OCI-LY7 (cell line): ENCODE data around the gene CYP26A1. TPM values are rescaled to one million over a fixed set of nuclear protein-coding genes. Genes with fewer than 3 reads are reported as not detected.

Source experiments
- BruUV-seq: library from RNA; stranded (reverse); fragments of 400-500 nt; replicated peaks from 2 replicates; lab custom pipeline; 2021; lab: Mats Ljungman, UMichigan
- CTCF ChIA-PET: fragments of 300-600 bp; sonication (Branson Sonifier 250); formaldehyde crosslinking; loops from one replicate; lab custom pipeline; 2022; ENCODE audit warnings: antibody characterized with exemption; ENCODE audit not compliant: unreplicated experiment; lab: Charles Lee
- POLR2A ChIA-PET: fragments of 300-600 bp; sonication (Branson Sonifier 250); formaldehyde crosslinking; loops from one replicate; lab custom pipeline; 2022; ENCODE audit warnings: antibody characterized with exemption; lab: Charles Lee
- DNase-seq: peaks from one replicate; pipeline ENCODE4 v3.0.0-alpha.2; 2015; ENCODE audit warnings: low spot score
- H2AFZ ChIP-seq: fragments of 200-600 bp; sonication (generic), shearing (Covaris generic); 2 replicates; pipeline ENCODE4 v1.6.1; 2014; ENCODE audit warnings: mild to moderate bottlenecking, antibody characterized with exemption, low read length, moderate library complexity
- H3K27ac ChIP-seq: fragments of 200-600 bp; sonication (generic); 2 replicates; pipeline ENCODE4 v1.5.1; 2014; ENCODE audit warnings: mixed run types, low read depth, mild to moderate bottlenecking, moderate library complexity, low read length, inconsistent platforms; ENCODE audit not compliant: poor library complexity, severe bottlenecking
- H3K36me3 ChIP-seq: fragments of 200-600 bp; sonication (generic); 2 replicates; pipeline ENCODE4 v1.6.1; 2014; ENCODE audit warnings: mild to moderate bottlenecking, antibody characterized with exemption, low read length, moderate library complexity, mixed read lengths; ENCODE audit not compliant: insufficient read depth
- H3K4me1 ChIP-seq: fragments of 200-600 bp; sonication (generic); 2 replicates; pipeline ENCODE4 v1.5.1; 2014; ENCODE audit warnings: mild to moderate bottlenecking, low read length; ENCODE audit not compliant: insufficient read depth, poor library complexity, severe bottlenecking
- H3K4me2 ChIP-seq: fragments of 200-600 bp; sonication (generic); 2 replicates; pipeline ENCODE4 v1.6.1; 2014; ENCODE audit warnings: mild to moderate bottlenecking, low read length
- H3K4me3 ChIP-seq: fragments of 200-600 bp; sonication (generic); 2 replicates; pipeline ENCODE4 v1.5.1; 2014; ENCODE audit warnings: mild to moderate bottlenecking, low read depth, low read length; ENCODE audit not compliant: poor library complexity, severe bottlenecking
- H3K79me2 ChIP-seq: fragments of 200-600 bp; sonication (generic); 2 replicates; pipeline ENCODE4 v1.6.1; 2016; ENCODE audit warnings: low read depth, mild to moderate bottlenecking, low read length, moderate library complexity, mixed read lengths; ENCODE audit not compliant: insufficient read depth
- H3K9me2 ChIP-seq: fragments of 200-600 bp; sonication (generic); 2 replicates; pipeline ENCODE4 v1.6.1; 2016; ENCODE audit warnings: mild to moderate bottlenecking, low read length, mixed read lengths; ENCODE audit not compliant: insufficient read depth
- H3K9me3 ChIP-seq: fragments of 200-600 bp; sonication (generic); 2 replicates; pipeline ENCODE4 v1.6.1; 2014; ENCODE audit warnings: mild to moderate bottlenecking, mixed run types, low read length, mixed read lengths
- H4K20me1 ChIP-seq: fragments of 200-600 bp; sonication (generic); 2 replicates; pipeline ENCODE4 v1.6.1; 2014; ENCODE audit warnings: mild to moderate bottlenecking, antibody characterized with exemption, low read length, moderate library complexity, mixed read lengths; ENCODE audit not compliant: insufficient read depth
- CTCF ChIP-seq: fragments of 200-600 bp; sonication (generic); conservative IDR thresholded peaks from 2 replicates; pipeline ENCODE4 v1.5.1; 2014; ENCODE audit warnings: mild to moderate bottlenecking, antibody characterized with exemption, low read length, moderate library complexity, mixed read lengths
- EZH2phosphoT487 ChIP-seq: fragments of 200-600 bp; sonication (generic); IDR thresholded peaks from 2 replicates; pipeline ENCODE4 v1.6.1; 2018; ENCODE audit warnings: low read depth, borderline replicate concordance, mild to moderate bottlenecking, mixed run types, antibody characterized with exemption, low read length, moderate library complexity, mixed read lengths
- intact Hi-C: fragments of 100-400 bp; cut with micrococcal nuclease; formaldehyde crosslinking; loops from one replicate; pipeline ENCODE4 v1.10.0; 2022; ENCODE audit not compliant: unreplicated experiment
- total RNA-seq, 2 experiments: library from RNA; depleted of rRNA in 1 of 2; stranded (reverse); fragments of >200 nt in 1 of 2; shearing (Covaris generic) in 1 of 2; gene quantifications; 2 replicates each; pipeline ENCODE4 v1.2.3, GENCODE V29; 2014 to 2022

The CYP26A1 gene
- total RNA-seq, 2 experiments from 2014 or later, result not detected

GRCh38 chr10:93066544-93066913 is 7.2 kb upstream of the CYP26A1 start:
- Histone ChIP-seq H3K27ac (no peak overlapping the region), H3K9me3 (no peaks in the 10 kb centered on the region), H4K20me1 (no peaks in the 10 kb centered on the region), H3K4me1 (no peaks in the 10 kb centered on the region), H3K36me3 (no peaks in the 10 kb centered on the region), H3K4me3 (no peak overlapping the region), H3K4me2 (no peak overlapping the region), H3K9me2 (no peaks in the 10 kb centered on the region), H3K79me2 (no peaks in the 10 kb centered on the region), H2AFZ (no peak overlapping the region)
- no peak for TF ChIP-seq CTCF
- TF ChIP-seq EZH2phosphoT487, result no peak
- no peak for DNase-seq
- ChIA-PET CTCF (no interaction called here), POLR2A (no interaction called here)
- no TSS peak for BruUV-seq
- intact Hi-C loops, result no loop called here

- H3K9me3 ChIP-seq, result no peaks in the 10 kb centered on the region
- TF ChIP-seq CTCF (no peak), EZH2phosphoT487 (no peak)
- H2AFZ ChIP-seq, result no peak overlapping the region
- no TSS peak for BruUV-seq
- ChIA-PET CTCF (interaction anchor here (0.5 to 0.6 kb wide), 2 partner anchors 672 to 750 kb away, joined by 3 to 4 read pairs; no protein-coding TSS in a partner anchor), POLR2A (no interaction called here)
- H3K79me2 ChIP-seq, result no peaks in the 10 kb centered on the region
- intact Hi-C loops, result no loop called here
- no peak for DNase-seq
- no peaks in the 10 kb centered on the region for H3K9me2 ChIP-seq
- no peak overlapping the region for H3K4me2 ChIP-seq
- no peak overlapping the region for H3K27ac ChIP-seq
- no peaks in the 10 kb centered on the region for H3K36me3 ChIP-seq
- H3K4me1 ChIP-seq, result no peaks in the 10 kb centered on the region
- H3K4me3 ChIP-seq, result no peak overlapping the region
- H4K20me1 ChIP-seq, result no peaks in the 10 kb centered on the region
These were observed 6.0 kb upstream of the CYP26A1 start for GRCh38 chr10:93067443-93068365.
